ENCODE data around the gene FAAP100.

The FAAP100 gene

GRCh38 chr17:81556175-81556691 is 4.1 kb upstream of the FAAP100 start:
- no peak overlapping the region for H3K4me2 ChIP-seq (ENCODE audit: low read depth, low read length, poor library complexity, severe bottlenecking)

GRCh38 chr17:81553616-81554181 is 1.5 kb upstream of the FAAP100 start:
- Histone ChIP-seq H4K20me1 (ENCODE audit: insufficient read depth, low read length, poor library complexity, severe bottlenecking) (peaks cover 20% of the 10 kb centered on the region), H2AFZ (ENCODE audit: low read length) (no peak overlapping the region), H3K4me1 (ENCODE audit: insufficient read depth, low read length, poor library complexity, severe bottlenecking) (peaks cover 35% of the 10 kb centered on the region), H3K9me2 (replicated peaks; ENCODE audit: low read depth, low read length) (no peaks in the 10 kb centered on the region), H3K9me3 (ENCODE audit: insufficient read depth, low read depth, low read length) (no peaks in the 10 kb centered on the region), H3K4me3 (ENCODE audit: low read length, poor library complexity, severe bottlenecking) (peak overlapping the region; percentile 90), H3K36me3 (ENCODE audit: insufficient read depth, low read length) (peaks cover 28% of the 10 kb centered on the region; the same call in 1 of the 2 replicates), H3K27me3 (ENCODE audit: insufficient read depth, low read length, poor library complexity, severe bottlenecking) (no peaks in the 10 kb centered on the region), H3K9ac (ENCODE audit: low read depth, low read length, poor library complexity, severe bottlenecking) (peak overlapping the region; percentile 94), H3K79me2 (ENCODE audit: insufficient read depth, low read length) (peaks cover 33% of the 10 kb centered on the region), H3F3A (ENCODE audit: low read depth) (peaks cover 10% of the 10 kb centered on the region; the same call in 1 of the 2 replicates), H3K4me2 (ENCODE audit: low read depth, low read length, poor library complexity, severe bottlenecking) (peak overlapping the region; percentile 83)
- TF ChIP-seq EZH2phosphoT487 (IDR thresholded peaks at IDR 0.05; ENCODE audit: borderline replicate concordance) (no peak), CTCF (conservative IDR thresholded peaks at IDR 0.05; ENCODE audit: low read length) (no peak)

More at GRCh38 chr17:81556175-81556691, 4.1 kb upstream of the FAAP100 start:
- H2AFZ ChIP-seq (ENCODE audit: low read length), result no peak overlapping the region
- H3F3A ChIP-seq (ENCODE audit: low read depth), result peaks cover 10% of the 10 kb centered on the region; the same call in 1 of the 2 replicates
- no peak overlapping the region for H3K9ac ChIP-seq (ENCODE audit: low read depth, low read length, poor library complexity, severe bottlenecking)
- H3K79me2 ChIP-seq (ENCODE audit: insufficient read depth, low read length), result peaks cover 10% of the 10 kb centered on the region
- TF ChIP-seq EZH2phosphoT487 (IDR thresholded peaks at IDR 0.05; ENCODE audit: borderline replicate concordance) (no peak), CTCF (conservative IDR thresholded peaks at IDR 0.05; ENCODE audit: low read length) (no peak)
- peaks cover 16% of the 10 kb centered on the region for H3K4me1 ChIP-seq (ENCODE audit: insufficient read depth, low read length, poor library complexity, severe bottlenecking)
- no peaks in the 10 kb centered on the region for H3K27me3 ChIP-seq (ENCODE audit: insufficient read depth, low read length, poor library complexity, severe bottlenecking)
- no peaks in the 10 kb centered on the region for H3K9me3 ChIP-seq (ENCODE audit: insufficient read depth, low read depth, low read length)
- no peak overlapping the region for H3K4me3 ChIP-seq (ENCODE audit: low read length, poor library complexity, severe bottlenecking)
- H3K9me2 ChIP-seq (replicated peaks; ENCODE audit: low read depth, low read length), result no peaks in the 10 kb centered on the region
- peaks cover 42% of the 10 kb centered on the region; the same call in 1 of the 2 replicates for H3K36me3 ChIP-seq (ENCODE audit: insufficient read depth, low read length)
- H4K20me1 ChIP-seq (ENCODE audit: insufficient read depth, low read length, poor library complexity, severe bottlenecking), result peaks cover 12% of the 10 kb centered on the region

GRCh38 chr17:81553018-81553615 is 964 bp upstream of the FAAP100 start:
- Histone ChIP-seq H3K4me1 (ENCODE audit: insufficient read depth, low read length, poor library complexity, severe bottlenecking) (peaks cover 35% of the 10 kb centered on the region), H3K27me3 (ENCODE audit: insufficient read depth, low read length, poor library complexity, severe bottlenecking) (no peaks in the 10 kb centered on the region), H3K9ac (ENCODE audit: low read depth, low read length, poor library complexity, severe bottlenecking) (peak overlapping the region; percentile 94), H3K4me2 (ENCODE audit: low read depth, low read length, poor library complexity, severe bottlenecking) (peak overlapping the region; percentile 83), H3K9me2 (replicated peaks; ENCODE audit: low read depth, low read length) (no peaks in the 10 kb centered on the region), H3K9me3 (ENCODE audit: insufficient read depth, low read depth, low read length) (no peaks in the 10 kb centered on the region), H3K4me3 (ENCODE audit: low read length, poor library complexity, severe bottlenecking) (peak overlapping the region; percentile 90), H4K20me1 (ENCODE audit: insufficient read depth, low read length, poor library complexity, severe bottlenecking) (peaks cover 20% of the 10 kb centered on the region), H2AFZ (ENCODE audit: low read length) (peak overlapping the region; percentile 69), H3K36me3 (ENCODE audit: insufficient read depth, low read length) (peaks cover 22% of the 10 kb centered on the region; the same call in 1 of the 2 replicates), H3F3A (ENCODE audit: low read depth) (peaks cover 10% of the 10 kb centered on the region; the same call in 1 of the 2 replicates), H3K79me2 (ENCODE audit: insufficient read depth, low read length) (peaks cover 33% of the 10 kb centered on the region)
- TF ChIP-seq EZH2phosphoT487 (IDR thresholded peaks at IDR 0.05; ENCODE audit: borderline replicate concordance), result no peak
- peak; percentile 50 for TF ChIP-seq CTCF (conservative IDR thresholded peaks at IDR 0.05; ENCODE audit: low read length)

Measured in Loucy (cell line).